ENCODE measurements around the gene ARHGAP44. TPM values are rescaled to one million over a fixed set of nuclear protein-coding genes. Genes with fewer than 3 reads are reported as not detected.

Gene ARHGAP44
- total and polyA plus RNA-seq, 2 of the 8 experiments (the other 6 are each of a cell fraction or from before 2014, with no cell fraction given): 6.2 to 22.2 TPM

DNA sequence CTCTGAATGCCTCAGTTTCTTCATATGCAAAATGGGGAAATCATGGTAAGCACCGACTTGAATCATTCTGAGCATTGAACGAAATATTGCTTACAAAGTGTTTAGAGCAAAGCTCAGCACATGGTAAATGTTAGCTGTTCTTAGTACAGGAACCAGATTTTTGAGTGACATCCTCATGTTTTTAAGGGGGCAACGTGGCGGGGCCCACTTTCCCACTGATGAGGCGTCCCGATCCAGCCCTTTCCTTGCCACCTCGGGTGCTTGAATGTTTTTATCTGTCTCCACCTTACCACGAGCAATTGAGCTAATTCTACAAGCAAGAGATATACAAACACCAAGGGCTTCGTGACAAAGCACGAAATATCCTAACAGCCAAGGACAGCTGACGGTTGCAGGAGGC lies 178.7 kb downstream of the ARHGAP44 start (continued):
- TF ChIP-seq HDAC2 (IDR thresholded peaks at IDR 0.05; ENCODE audit: borderline replicate concordance in 1 of 2, low read depth in 2 of 2, low read length in 2 of 2): no peak
- TF ChIP-seq CTBP2 (IDR thresholded peaks at IDR 0.05; ENCODE audit: borderline replicate concordance, insufficient read depth, insufficient read length, low read length): no peak
- no peak for TF ChIP-seq BCL11A (IDR thresholded peaks at IDR 0.05; ENCODE audit: low read depth in 2 of 2, low read length in 2 of 2)

Data from H1 (cell line).